Muscle layer of colon (tissue), 2 donors: ENCODE measurements around the gene ITGB1.

Experiments
- H3K27ac ChIP-seq: one replicate; pipeline ENCODE4 v1.7.0; 2013; ENCODE audit warnings: low read depth, mild to moderate bottlenecking, low read length, moderate library complexity
- H3K27me3 ChIP-seq, 2 donors: one replicate each; pipeline ENCODE4 v1.7.0; 2013; ENCODE audit warnings: low read length in 2 of 2, mild to moderate bottlenecking in 2 of 2; ENCODE audit not compliant: insufficient read depth in 2 of 2, control insufficient read depth in 1 of 2
- H3K36me3 ChIP-seq: one replicate; pipeline ENCODE4 v1.7.0; 2013; ENCODE audit warnings: mild to moderate bottlenecking, low read length; ENCODE audit not compliant: insufficient read depth
- H3K4me1 ChIP-seq: one replicate; pipeline ENCODE4 v1.7.0; 2013; ENCODE audit warnings: mild to moderate bottlenecking, low read length; ENCODE audit not compliant: insufficient read depth
- H3K4me3 ChIP-seq, 2 donors: one replicate each; pipeline ENCODE4 v1.7.0; 2013; ENCODE audit warnings: low read length in 2 of 2, low read depth in 1 of 2, mild to moderate bottlenecking in 1 of 2, moderate library complexity in 1 of 2
- H3K9ac ChIP-seq: one replicate; pipeline ENCODE4 v1.7.0; 2013; ENCODE audit warnings: low read length
- H3K9me3 ChIP-seq: one replicate; pipeline ENCODE4 v1.7.0; 2013; ENCODE audit warnings: mild to moderate bottlenecking, low read length
- donor health status: abdominal sarcoma.
- donor health status: Adenocarcinoma of cecum.

The ITGB1 gene

DNA sequence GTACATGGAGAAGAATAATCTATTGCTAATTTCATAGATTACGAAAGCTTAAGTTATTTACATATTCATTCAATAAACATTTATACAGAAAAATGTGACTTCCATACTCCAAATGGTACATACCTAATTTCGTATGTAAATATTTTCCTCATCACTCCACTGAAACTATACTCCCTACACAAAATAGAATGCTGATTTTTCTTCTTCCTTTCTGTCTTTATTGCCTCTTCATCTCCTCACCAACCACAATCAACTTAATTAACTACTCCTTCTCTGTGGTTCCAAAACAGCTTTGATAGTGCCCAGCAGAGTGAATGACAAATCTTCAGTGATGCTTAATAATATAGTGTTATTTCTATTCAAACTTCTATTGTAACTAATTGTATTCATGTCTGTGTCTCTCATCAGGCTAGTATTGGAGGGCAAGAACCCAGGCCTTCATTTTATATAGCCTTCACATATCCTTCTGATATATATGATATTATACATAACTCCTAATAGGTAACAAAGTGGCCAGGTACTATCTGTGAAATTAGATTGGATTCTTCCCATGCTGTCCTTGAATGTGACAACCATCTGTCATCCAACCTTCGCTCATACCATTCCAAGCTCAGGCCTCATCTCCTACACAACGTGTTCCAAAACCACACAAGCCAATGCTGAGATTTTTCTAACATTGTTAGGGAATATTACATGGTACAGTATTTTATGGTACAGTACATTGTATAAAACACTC is 5.3 kb downstream of the ITGB1 start:
- peak overlapping the region; percentile 12 for H3K27ac ChIP-seq

DNA sequence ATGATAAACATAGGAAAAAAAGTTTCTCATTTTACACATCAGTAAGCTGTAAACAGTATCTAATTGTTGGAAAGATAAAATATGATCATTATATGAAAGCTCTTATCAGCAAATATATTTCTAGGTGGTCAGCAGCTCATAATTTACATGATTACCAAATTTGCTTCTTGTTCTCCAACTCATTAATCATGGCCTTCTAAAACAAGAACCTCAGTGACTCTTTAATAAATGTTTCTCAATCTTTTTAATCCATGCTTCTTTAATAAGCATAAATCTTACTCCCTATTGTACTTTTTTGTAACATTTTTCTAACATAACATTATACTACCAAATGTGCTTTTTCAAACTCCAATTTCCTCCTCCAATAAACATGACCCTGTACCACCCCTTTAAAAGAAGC is 5.9 kb downstream of the ITGB1 start:
- no peaks in the 10 kb centered on the region for H3K36me3 ChIP-seq
- H3K9me3 ChIP-seq: no peaks in the 10 kb centered on the region
- H3K4me1 ChIP-seq: peaks cover 54% of the 10 kb centered on the region
- no peaks in the 10 kb centered on the region for H3K27me3 ChIP-seq
- H3K4me3 ChIP-seq: no peak overlapping the region
- no peak overlapping the region for H3K27ac ChIP-seq
- H3K9ac ChIP-seq: no peak overlapping the region

More for the DNA sequence above, 5.3 kb downstream of the ITGB1 start:
- Histone ChIP-seq H3K4me1 (peaks cover 53% of the 10 kb centered on the region), H3K36me3 (no peaks in the 10 kb centered on the region), H3K9ac (no peak overlapping the region), H3K27me3 (no peaks in the 10 kb centered on the region), H3K4me3 (no peak overlapping the region), H3K9me3 (no peaks in the 10 kb centered on the region)

DNA sequence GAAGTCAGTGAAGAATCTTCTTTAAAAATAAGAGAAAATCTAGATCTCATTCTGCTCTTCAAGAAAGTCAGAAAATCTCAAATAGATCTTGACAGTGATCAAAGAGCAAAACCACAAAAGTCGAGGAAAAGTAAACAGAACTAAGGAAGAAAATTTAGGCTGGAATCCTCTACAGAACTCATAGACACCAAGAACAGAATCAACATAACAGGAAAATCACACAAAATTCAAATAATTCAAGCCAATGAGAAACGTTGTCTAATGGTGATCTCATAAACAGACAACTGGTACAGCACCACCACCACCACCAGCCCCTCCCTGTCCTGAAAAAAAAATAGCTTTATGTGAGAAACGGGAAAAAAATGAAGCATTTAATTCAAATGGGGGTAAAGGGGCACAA is 6.9 kb downstream of the ITGB1 start:
- Histone ChIP-seq H3K9me3 (no peaks in the 10 kb centered on the region), H3K36me3 (no peaks in the 10 kb centered on the region), H3K9ac (no peak overlapping the region), H3K27me3 (no peaks in the 10 kb centered on the region), H3K4me3 (no peak overlapping the region), H3K4me1 (peaks cover 57% of the 10 kb centered on the region), H3K27ac (no peak overlapping the region)

GRCh38 chr10:32950591-32951108 is 7.4 kb downstream of the ITGB1 start:
- Histone ChIP-seq H3K27ac (no peak overlapping the region), H3K4me3 (no peak overlapping the region), H3K4me1 (peaks cover 59% of the 10 kb centered on the region), H3K9ac (no peak overlapping the region), H3K27me3 (no peaks in the 10 kb centered on the region), H3K9me3 (no peaks in the 10 kb centered on the region), H3K36me3 (no peaks in the 10 kb centered on the region)

DNA sequence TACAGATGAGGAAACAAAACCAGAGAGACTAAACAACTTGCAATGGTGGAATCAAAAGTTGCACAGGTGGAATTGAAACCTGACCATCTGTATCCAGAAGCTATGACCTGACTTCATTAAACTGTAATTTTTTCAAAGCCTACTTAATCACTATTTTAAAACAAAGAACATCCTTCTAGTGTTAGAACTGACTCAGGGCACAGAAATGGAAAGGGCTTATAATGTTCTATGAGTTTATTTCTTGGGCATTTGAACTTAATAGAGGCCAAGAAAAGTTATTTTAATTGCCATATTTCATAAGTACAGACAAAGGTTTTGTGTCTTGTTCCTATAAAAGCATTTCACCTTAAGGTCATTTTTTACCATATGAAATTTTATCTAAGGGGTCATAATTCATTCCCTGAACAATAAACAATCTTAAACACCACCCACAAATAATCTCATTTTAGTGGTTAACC is 8.8 kb downstream of the ITGB1 start:
- no peak overlapping the region for H3K4me3 ChIP-seq
- no peaks in the 10 kb centered on the region for H3K27me3 ChIP-seq
- H3K27ac ChIP-seq: no peak overlapping the region
- H3K9me3 ChIP-seq: no peaks in the 10 kb centered on the region
- peaks cover 60% of the 10 kb centered on the region for H3K4me1 ChIP-seq
- no peaks in the 10 kb centered on the region for H3K36me3 ChIP-seq
- H3K9ac ChIP-seq: no peak overlapping the region

DNA sequence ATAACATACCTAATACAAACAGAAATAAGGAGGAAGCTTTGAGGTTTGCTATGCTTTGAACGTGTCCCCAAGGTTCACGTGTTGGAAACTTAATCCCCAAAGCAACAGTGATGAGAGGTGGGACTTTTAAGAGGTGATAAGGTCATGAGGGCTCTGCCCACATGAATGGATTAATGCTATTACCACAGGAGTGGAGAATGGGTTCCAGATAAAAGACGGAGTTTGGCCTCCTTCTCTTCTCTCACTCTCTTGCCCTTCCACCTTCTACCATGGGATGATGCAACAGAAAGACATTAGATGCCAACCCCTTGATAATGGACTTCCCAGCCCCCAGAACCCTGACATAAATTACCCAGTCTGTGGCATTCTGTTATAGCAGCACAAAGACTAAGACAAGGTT is 9.6 kb downstream of the ITGB1 start:
- peaks cover 60% of the 10 kb centered on the region for H3K4me1 ChIP-seq
- no peak overlapping the region for H3K9ac ChIP-seq
- no peaks in the 10 kb centered on the region for H3K27me3 ChIP-seq
- H3K9me3 ChIP-seq: no peaks in the 10 kb centered on the region
- no peak overlapping the region for H3K4me3 ChIP-seq
- no peaks in the 10 kb centered on the region for H3K36me3 ChIP-seq
- no peak overlapping the region for H3K27ac ChIP-seq

GRCh38 chr10:32947586-32947985 is 10.4 kb downstream of the ITGB1 start:
- Histone ChIP-seq H3K27ac (no peak overlapping the region), H3K4me1 (peaks cover 56% of the 10 kb centered on the region), H3K9ac (no peak overlapping the region), H3K4me3 (no peak overlapping the region), H3K27me3 (no peaks in the 10 kb centered on the region), H3K36me3 (no peaks in the 10 kb centered on the region), H3K9me3 (no peaks in the 10 kb centered on the region)

GRCh38 chr10:32946108-32946507 is 11.9 kb downstream of the ITGB1 start:
- no peak overlapping the region for H3K27ac ChIP-seq
- no peaks in the 10 kb centered on the region for H3K27me3 ChIP-seq
- no peaks in the 10 kb centered on the region for H3K36me3 ChIP-seq
- H3K4me1 ChIP-seq: peaks cover 58% of the 10 kb centered on the region
- H3K9ac ChIP-seq: no peak overlapping the region
- no peaks in the 10 kb centered on the region for H3K9me3 ChIP-seq
- H3K4me3 ChIP-seq: no peak overlapping the region

DNA sequence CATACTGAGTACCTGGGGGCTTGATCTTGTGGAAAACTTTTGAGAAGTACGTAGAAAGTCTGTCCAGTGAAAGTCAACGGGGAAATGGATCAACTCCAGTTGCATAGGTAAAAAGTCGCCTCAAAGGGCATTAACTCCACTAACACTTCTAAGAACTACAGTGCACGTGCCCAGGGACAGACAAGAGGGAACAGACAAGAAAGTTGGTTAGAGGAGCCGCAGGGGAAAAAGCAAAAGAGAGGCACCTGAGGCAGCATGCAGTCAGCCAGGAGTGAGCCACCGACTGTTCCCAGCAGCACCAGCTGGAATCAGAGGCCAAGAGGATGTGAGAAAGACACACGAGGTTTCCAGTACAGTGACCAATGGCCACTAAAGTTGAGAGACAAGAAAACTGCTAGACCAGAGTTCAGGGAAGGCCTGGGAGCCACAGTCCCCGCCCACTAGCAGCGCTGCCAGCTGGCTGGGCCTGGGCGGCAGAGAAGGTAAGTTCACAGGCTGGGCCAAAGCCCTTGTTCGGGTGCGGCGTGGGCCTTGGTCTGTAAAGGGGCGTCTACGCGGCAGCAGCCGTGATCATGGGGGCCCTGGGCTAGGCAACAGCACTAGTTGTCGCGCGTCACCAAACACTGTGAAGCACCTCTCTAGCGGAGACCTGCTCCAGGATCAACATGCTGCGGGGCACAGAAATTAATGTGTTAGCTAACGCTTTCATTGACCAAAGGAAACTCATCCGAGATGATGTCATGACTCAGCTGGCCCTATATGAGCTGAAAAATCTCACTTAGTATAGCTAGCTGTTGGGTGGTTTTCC is 14.0 kb downstream of the ITGB1 start:
- peak overlapping the region; percentile 43 for H3K27ac ChIP-seq
- no peaks in the 10 kb centered on the region for H3K9me3 ChIP-seq
- peaks cover 63% of the 10 kb centered on the region for H3K4me1 ChIP-seq
- no peaks in the 10 kb centered on the region for H3K36me3 ChIP-seq
- no peaks in the 10 kb centered on the region for H3K27me3 ChIP-seq
- H3K4me3 ChIP-seq: no peak overlapping the region
- no peak overlapping the region for H3K9ac ChIP-seq

DNA sequence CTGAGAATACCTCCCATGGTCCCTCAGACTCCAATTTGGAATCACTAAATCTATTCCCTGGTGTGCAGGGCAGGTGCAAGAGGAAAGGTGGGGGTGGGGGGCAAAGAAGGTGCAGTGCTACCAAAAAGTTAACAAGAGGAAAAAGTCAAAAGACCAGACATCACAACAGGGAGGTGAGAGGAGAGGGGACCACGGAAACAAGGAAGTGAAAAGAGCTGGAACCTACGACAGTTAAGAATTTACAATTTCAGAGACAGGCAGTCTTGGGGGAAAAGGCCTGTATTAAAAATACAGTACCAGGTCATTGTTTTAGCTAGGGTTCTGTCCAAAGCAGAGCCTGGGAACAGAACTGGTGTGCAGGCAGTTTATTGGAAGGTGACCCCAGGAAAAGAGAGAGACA is 14.6 kb downstream of the ITGB1 start:
- peaks cover 63% of the 10 kb centered on the region for H3K4me1 ChIP-seq
- H3K27ac ChIP-seq: no peak overlapping the region
- no peaks in the 10 kb centered on the region for H3K9me3 ChIP-seq
- H3K27me3 ChIP-seq: no peaks in the 10 kb centered on the region
- no peaks in the 10 kb centered on the region for H3K36me3 ChIP-seq
- H3K4me3 ChIP-seq: no peak overlapping the region
- no peak overlapping the region for H3K9ac ChIP-seq

GRCh38 chr10:32942081-32942480 is 15.9 kb downstream of the ITGB1 start:
- no peak overlapping the region for H3K9ac ChIP-seq
- H3K27me3 ChIP-seq: no peaks in the 10 kb centered on the region
- H3K4me3 ChIP-seq: no peak overlapping the region
- no peaks in the 10 kb centered on the region for H3K36me3 ChIP-seq
- peaks cover 63% of the 10 kb centered on the region for H3K4me1 ChIP-seq
- H3K27ac ChIP-seq: no peak overlapping the region
- H3K9me3 ChIP-seq: no peaks in the 10 kb centered on the region
